HUDEP-2 (cell line): Measurements from ENCODE around the gene INAVA.
"Not testable (repeated sequence)": the region's sequence is repeated elsewhere in the genome, so short reads cannot be mapped to it uniquely, and the experiment has no call there.

Experiments
- DNase-seq, 76 experiments: peaks; one replicate each; lab custom pipeline; 2025; ENCODE audit not compliant: unreplicated experiment in 76 of 76; lab: John Stamatoyannopoulos, UW

INAVA gene

DNA sequence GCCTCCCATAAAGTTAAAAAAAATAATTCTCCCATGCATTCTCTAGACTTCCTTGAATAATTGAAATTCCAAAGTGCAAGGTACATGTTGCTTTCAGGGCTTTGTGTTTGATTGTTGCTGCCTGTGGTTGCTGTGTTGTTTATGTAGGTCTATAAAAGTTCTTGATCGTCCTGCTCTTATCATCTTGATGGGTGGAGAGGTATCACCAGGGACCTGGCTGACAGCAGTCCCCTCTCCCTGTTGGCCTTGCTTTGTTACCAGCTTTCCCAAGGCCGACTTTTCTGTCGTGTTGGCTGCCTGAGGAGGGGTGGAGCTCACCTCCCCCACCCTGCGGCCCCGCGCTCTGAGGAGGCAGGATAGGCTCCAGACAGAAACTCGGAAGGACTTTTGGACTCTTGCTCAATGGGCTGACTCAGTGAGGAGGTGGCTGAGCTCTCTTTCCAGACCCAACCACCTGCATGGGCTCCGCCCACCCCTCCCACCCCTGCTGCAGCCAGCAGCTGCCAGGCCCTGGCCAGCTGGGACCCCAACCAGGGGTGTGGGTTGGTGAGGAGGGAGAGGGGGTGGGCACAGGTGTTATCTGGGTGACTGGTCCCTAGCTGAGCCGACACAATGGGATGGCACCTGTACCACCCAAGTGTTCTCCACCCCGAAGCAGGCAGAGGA is 2.0 kb downstream of the INAVA start:
- DNase-seq = no peak

DNA sequence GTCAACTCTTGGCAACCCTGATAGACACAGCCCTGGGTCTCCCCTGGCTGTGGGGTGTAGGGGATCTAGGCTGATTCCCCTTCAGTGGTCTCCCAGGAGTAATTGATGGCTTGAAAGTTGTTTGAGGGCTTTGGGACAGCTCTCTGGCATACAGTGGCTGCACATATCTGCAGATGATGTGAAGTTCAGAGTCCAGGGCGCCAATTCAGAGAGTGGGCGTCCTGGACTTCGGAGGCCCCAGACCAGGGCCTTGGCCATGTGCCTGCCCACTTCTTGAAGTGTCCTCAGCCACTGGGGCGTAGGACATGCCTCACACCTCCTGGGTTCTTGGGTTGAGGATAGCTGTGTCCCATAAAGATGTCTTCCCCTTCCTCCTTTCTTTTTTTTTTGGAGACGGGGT is 2.6 kb downstream of the INAVA start:
- DNase-seq = no peak

DNA sequence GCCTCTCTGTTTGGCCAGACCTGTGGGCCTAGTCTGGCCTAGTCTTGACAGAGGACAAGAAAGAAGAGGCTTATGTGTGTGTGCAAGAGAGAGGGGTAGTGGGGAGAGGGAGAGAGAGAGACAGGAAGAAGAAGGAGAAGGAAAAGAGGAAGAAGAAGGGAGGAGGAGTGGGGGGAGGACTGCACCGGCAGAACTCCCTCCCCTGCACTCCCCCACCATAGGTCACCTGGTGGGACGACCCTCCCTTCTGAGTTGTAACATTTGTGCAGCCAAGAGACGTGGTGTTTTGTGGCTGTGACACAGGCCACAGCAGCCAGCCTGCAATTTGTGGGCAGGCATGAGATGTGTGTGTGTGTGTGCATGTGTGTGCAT is 4.3 kb downstream of the INAVA start:
- no peak for DNase-seq

DNA sequence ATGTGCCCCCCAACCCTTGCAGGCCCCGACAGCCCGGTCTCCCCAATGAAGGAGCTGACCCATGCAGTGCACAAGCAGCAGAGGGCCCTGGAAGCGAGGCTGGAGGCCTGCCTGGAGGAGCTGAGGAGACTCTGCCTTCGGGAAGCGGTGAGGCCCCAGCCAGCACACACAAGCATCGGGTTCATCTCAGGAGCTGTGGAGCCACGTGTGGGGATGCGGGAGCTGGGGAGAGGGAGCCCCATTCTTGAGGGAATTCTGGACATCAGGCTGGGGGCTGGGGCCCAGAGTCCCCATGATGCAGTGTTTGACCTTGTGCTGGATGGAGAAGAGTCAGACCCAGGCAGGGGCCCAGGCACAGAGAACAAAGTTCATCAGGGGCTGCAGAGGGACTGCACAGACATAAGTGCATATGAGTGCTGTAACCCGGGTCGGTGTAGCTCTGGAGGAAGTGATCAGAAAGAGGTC is 4.8 kb downstream of the INAVA start:
- no peak for DNase-seq

DNA sequence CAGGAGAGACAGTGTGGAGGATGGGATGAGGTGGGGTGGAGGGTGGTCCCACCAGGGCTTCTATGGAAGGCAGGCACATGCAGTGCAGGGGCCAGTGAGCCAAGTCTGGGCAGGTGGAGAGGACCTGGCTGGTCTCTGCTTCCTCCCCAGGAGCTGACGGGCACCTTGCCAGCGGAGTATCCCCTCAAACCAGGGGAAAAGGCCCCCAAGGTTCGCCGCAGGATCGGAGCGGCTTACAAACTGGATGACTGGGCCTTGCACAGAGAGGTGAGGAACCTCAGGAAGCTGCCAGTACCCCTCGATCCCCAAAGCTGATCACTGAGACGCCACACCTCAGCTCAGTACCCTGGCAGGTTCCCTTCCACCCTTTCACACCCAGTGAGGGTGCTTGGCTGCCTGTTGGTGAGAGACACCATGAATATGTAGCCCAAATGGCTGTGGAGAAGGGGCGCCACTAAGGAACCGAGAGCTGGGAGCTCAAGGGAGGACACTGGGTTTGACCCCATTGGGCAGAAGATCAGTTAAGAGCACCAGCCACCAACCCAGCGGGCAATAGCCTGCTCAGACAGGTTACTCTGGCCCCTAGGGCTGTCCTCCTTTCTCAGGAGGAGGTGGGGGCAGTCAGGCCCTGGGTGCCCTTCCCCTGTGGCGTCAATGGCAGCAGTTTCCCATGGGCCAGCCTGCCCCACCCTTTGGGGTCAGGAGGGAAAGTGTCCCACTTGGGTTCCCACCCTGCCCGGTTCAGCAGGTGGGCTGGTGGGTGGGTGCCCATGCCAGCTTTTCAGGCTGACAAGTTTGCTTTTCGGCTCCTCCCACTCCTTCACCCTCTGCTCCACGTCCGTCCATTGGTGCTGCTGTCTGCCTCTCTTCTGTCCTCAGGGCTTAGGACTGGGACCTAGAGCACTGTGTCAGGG is 5.5 kb downstream of the INAVA start:
- DNase-seq = no peak

DNA sequence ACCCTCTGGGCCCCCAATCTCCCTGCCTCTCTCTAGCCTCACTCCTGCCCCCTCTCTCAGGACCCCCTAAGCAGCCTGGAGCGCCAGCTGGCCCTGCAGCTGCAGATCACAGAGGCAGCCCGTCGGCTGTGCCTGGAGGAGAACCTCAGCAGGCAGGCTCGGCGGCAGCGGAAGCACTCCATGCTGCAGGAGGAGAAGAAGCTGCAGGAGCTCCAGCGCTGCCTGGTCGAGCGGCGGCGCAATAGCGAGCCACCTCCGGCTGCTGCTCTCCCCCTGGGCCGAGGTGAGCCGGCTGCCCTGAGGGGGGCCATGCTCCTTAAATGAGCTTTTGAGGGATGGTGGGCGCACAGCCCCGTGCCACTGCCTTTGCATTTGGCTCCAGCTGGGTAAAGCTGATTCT is 6.2 kb downstream of the INAVA start:
- no peak for DNase-seq

DNA sequence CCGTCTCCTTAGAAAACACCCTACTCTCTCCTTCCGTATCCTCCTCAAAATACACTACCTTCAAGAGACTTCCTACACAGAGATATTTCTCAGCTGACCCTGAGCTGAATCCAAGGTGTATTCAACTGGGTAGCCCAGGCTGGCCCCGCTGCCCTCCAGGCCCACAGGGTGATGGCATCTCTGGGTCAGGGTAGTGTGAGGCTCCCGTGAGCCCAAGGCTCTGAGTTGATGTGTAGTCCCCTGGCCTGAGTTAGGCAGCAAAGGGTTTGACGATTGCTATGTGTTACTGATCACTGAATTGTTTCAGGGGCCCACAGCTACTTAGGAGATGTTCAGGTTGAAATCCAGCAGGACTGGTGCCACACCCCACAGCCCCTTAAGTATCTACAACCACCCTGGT is 6.7 kb downstream of the INAVA start:
- no peak for DNase-seq

DNA sequence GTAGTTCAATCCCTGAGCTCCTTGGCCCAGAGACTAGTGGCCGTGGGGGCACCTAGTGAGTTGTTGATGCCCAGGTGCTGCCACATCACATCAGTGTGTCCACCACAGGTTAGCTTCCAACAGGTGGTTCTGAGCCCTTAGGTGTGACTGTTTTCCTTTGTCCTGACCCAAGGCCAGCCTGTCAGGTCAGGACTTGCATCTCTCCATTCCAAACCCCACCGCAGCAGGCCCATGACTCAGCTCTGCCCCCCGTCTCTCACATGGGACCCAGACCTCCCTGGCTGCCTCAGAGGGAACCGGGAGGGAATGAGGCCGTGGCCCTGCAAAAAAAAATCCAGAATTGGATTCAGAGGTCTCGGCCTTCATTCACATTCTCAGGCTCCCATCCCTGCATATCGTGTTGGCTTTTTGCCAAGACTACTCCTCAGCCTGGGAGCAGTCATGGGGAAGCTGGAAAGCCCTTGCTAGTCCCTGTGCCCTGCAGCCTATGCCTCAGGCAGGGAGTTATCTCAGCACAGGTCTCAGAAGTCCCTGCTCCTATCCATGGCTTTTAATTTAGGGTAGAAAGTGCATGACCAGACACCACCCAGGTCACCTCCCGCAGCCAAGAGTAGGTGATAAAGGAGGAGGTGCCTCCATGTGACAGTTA is 7.2 kb downstream of the INAVA start:
- DNase-seq = no peak

DNA sequence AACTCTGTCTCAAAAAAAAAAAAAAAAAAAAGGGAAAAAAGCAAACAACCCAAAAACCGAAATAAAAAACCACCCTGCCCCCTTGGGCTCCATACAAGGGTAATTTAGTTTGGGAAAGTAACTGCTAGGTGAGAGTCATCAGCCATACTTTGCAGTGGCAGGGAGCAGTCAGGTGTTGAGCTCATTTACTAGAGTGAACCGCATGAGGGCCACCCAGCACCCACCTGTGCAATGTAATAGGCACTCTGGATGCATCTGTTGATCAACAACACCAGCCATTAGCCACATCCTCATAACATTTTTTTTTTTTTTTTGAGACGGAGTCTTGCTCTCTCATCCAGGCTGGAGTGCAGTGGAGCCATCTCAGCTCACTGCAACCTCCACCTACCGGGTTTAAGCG is 9.1 kb downstream of the INAVA start:
- no peak for DNase-seq

DNA sequence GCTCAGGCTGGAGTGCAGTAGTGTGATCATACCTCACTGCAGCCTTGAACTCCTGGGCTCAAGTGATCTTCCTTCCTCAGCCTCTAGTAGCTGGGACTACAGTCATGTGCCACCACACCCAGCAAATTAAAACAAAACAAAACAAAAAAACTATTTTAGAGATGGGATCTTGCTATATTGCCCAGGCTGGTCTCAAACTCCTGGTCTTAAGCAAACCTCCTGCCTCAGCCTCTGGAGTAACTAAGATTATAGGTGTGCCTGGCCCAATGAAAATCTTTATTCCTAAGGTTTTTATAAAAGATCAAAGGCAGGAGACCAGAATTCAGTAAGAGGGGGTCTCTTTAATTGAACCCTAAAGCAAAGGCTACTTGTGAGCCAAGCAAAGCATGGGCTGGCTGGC is 10.1 kb downstream of the INAVA start:
- DNase-seq = no peak

DNA sequence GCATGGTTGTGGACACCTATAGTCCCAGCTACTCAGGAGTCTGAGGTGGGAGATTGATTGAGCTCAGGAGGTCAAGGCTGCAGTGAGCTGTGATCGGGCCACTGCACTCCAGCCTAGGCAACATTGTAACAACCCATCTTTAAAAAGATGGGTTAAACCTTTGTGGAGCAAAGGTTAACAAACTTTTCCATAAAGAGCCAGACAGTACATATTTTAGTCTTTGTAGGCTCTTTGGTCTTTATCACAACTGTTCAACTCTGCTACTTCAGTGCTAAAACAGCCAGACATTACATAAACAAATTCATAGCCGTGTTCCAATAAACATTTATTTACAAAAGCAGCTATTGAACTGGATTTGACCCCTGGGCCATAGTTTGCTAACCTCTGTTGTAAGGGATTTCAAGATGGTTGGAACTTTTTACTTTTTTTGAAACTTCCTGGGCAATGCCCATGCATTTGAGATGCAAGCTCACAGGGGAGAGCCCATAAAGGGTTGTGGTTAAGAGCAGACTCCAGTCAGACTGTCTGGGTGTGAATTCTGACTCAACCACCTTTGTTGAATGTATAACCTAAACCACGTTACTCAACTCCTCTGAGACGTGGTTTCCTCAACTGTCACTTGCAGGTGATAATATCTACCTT is 10.8 kb downstream of the INAVA start:
- no peak for DNase-seq

DNA sequence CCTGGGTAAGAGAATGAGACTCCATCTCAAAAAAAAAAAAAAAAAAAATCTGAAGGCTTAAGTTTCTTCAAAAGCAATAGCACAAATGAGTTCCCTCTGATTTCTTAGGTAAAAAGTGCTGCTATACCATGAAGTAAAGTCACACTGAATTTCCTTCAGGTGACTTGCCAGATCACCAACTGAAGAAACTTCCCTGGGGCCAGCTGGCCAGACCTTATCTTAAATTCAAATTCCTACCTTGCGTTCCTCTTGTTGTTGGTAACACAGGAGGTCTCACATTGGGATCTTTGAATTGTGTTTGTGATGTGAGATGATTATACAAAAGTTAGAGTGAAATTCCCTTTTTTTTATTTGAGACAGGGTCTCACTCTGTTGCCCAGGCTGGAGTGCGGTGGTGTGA is 11.8 kb downstream of the INAVA start:
- no peak for DNase-seq

DNA sequence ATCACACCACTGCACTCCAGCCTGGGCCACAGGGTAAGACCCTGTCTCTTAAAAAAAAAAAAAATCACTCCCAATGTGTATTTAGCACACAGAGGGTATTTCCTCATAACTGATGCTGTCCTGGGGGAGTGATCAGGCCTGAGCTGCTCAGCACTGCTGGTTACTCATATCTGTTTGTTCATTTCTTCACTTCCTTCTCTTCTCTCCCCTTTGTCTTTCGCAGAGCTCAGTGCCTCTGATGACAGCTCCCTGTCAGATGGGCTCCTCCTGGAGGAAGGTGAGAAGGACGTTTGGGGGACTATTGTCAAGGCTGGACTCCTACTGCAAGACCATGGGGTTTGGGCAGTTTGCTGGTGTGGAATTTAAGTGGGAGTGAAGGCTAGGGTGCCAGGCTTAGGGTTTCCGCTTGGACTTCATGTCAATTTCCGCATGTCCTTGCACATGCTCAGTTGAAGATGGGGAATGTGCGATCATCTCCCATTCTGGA is 13.0 kb downstream of the INAVA start:
- no peak for DNase-seq

DNA sequence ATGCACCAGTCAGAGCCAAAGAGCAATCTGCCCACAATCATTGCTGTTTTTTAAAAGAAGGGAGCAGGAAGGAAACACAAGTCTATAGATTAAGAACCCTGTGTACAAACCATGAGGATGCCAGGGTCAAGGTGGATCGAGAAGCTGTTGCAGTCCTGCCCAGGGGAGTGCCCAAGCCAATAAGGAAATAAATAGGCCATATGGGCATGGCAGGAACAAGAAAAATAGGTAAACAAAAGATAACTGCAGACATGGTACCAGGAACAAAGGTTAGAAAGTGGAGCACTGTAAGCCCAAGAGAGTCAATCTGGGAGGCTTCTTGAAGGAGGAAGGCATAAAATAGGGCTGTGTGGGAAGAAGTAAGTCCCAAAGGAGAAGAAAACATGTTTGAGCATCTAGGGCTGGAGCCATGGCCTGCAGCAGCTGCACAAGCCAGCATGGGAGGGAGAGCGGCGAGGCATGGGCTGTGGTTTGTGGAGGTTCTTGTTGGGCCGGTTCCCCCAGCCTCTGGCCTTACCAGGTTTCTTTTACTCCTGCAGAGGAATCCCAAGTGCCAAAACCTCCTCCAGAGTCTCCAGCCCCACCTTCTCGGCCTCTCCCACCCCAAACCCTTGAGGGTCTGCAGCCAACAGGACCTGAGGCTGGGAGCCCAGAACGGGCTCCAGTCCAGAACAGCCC is 13.6 kb downstream of the INAVA start:
- DNase-seq = no peak

DNA sequence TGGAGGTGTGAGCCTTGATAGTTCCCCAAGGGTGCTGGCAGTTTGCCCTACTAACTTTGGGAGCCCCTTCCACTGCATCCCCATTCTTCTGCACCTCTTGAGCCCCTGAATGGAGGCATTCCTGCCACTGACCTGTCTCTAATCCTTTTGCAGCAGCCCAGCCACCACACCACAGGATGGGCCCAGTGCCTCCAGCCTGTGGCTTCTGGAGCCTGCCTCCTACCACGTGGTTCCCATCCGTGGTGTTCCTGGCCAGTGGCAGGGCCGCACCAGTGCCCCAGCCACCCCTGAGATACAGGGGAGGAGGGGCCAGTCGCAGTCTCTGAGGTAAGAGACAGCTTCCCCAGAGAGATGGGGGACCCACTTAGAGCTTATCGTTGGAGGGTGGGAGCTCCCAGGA is 14.4 kb downstream of the INAVA start:
- no peak for DNase-seq

DNA sequence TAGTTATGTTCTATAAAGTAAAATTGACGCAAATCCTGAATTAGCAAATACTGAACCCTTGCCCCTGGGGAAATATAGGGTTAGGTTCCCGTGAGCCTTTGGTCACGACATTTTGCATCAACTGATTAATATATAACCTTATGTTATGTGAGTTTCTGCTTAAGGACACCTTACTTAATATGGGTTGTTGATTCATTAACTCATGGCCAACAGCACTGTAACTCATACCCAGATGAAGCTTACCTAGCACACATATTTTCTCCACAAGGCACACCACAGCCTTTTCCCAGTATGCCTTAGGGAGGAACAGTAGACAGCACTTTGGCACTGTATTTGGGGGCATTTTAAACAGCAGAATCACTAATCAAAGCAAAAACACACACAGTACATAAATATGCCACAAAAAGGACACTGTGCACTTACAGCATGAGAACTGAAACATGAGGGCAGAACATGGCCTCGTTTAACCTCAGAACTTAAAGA is 15.1 kb downstream of the INAVA start:
- DNase-seq = no peak

DNA sequence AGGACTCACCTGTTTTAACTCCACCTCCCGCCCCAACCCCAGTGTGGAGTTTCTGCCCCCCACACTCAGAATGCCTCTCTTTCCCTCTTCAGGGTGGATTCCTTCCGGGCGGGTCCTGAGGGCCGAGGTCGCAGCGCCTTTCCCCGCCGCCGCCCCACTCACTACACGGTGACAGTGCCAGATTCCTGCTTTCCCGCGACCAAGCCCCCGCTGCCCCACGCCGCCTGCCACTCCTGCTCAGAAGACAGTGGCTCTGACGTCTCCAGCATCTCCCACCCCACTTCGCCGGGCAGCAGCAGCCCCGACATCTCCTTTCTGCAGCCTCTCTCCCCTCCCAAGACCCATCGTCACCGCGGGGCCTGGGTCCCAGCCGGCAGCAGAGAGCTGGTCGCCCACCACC is 16.7 kb downstream of the INAVA start:
- no peak for DNase-seq

DNA sequence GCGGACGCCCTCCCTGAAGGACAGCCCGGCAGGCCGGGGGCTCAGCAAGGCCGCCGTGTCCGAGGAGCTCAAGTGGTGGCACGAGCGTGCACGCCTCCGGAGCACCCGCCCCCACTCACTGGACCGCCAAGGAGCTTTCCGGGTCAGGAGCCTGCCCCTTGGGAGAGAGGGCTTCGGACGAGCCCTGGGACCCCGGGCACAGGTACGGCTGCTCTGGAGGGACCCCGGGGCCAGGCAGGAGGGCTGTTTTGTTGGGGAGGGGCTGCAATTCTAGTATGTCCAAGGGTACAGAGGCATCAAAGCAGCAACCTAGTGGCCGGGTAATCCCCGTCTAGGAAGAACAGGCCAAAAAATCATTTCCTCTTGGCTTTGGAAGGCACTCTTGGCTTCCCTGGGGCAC is 17.2 kb downstream of the INAVA start:
- not testable (repeated sequence) for DNase-seq

DNA sequence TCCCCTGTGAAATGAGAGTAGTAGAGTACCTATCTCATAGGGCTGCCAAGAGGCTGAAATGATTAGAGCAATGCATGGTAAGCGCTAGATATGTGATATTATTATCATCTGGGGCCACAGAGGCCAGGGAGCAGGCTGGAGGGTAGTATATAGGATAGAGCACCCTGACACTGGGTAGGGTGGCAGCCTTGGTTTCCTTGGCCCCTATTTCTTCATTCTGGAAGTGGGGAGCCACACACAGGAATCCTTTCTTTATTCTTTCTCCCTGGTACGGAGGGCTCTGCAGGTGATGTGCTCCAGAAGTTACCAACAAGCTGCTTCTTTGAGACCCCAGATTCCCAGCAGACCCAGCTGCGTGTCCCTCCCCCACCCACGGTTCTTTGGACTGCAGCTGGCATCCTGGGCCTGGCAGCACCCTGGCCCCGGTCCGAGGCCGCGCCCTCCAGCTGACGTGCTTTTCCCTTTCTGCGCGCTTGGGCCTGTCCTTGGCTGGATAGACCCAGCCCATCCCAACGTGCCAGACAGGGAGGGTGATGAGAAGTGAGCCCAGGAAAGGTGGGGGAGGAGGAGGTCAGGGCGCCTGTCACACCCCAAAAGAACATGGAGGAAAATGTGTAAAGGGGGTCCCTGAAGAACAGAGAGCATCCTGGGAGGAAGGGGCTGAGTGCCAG is 18.2 kb downstream of the INAVA start:
- DNase-seq = no peak

DNA sequence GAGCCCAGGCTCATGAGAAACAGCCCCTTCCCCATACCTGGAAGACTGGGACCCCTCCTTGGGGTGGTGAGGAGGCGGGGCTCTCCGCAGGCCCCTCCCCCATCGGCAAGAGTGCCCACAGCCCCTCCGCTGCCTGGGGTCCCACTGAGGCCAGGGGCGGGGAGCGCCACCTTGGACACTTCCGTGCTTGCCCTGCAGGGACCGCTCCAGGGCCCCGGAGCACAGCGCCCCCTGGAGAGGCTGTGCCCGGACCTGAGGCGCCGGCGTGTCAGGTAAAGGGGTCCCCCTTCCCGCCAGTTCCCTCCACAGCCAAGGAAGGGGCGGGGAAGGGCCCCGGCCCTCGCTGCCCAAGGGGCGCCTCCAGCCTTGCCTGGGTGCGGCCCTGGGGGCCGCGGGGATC is 21.5 kb downstream of the INAVA start:
- no peak for DNase-seq
